Trophoblast cell (in vitro differentiated cells and primary cell): ENCODE measurements around the gene SEPTIN10.

Source experiments
- DNase-seq, 2 donors: peaks; one replicate each; pipeline ENCODE4 v3.0.0-alpha.2; 2016
- H2AFZ ChIP-seq: 2 replicates; pipeline ENCODE4 v1.6.1; 2013; ENCODE audit warnings: low read length, moderate library complexity, mild to moderate bottlenecking; ENCODE audit not compliant: insufficient read depth, poor library complexity
- H2AK5ac ChIP-seq: 2 replicates; pipeline ENCODE4 v1.6.1; 2013; ENCODE audit warnings: mild to moderate bottlenecking, low read length
- H2BK120ac ChIP-seq: 2 replicates; pipeline ENCODE4 v1.6.1; 2013; ENCODE audit warnings: low read length, mild to moderate bottlenecking, moderate library complexity; ENCODE audit not compliant: insufficient read depth, poor library complexity
- H2BK12ac ChIP-seq: 2 replicates; pipeline ENCODE4 v1.6.1; 2013; ENCODE audit warnings: mild to moderate bottlenecking, low read length, moderate library complexity
- H2BK5ac ChIP-seq: 2 replicates; pipeline ENCODE4 v1.6.1; 2013; ENCODE audit warnings: low read length, low read depth, moderate library complexity, mild to moderate bottlenecking; ENCODE audit not compliant: poor library complexity
- H3K14ac ChIP-seq: 2 replicates; pipeline ENCODE4 v1.6.1; 2013; ENCODE audit warnings: mild to moderate bottlenecking, low read length
- H3K18ac ChIP-seq: 2 replicates; pipeline ENCODE4 v1.6.1; 2013; ENCODE audit warnings: mild to moderate bottlenecking, low read length
- H3K23ac ChIP-seq: 2 replicates; pipeline ENCODE4 v1.6.1; 2013; ENCODE audit warnings: low read length
- H3K27ac ChIP-seq: 2 replicates; pipeline ENCODE4 v1.5.1; 2013; ENCODE audit warnings: low read depth, mild to moderate bottlenecking, inconsistent platforms, low read length, moderate library complexity
- H3K27me3 ChIP-seq: 2 replicates; pipeline ENCODE4 v1.6.1; 2013; ENCODE audit warnings: inconsistent platforms, mild to moderate bottlenecking, low read length, moderate library complexity; ENCODE audit not compliant: insufficient read depth
- H3K36me3 ChIP-seq, 2 experiments: 1 replicate in 1 of 2; 2 replicates in 1 of 2; pipeline ENCODE4 v1.6.1; 2013; ENCODE audit warnings: low read length in 2 of 2, mild to moderate bottlenecking in 2 of 2, moderate library complexity in 1 of 2; ENCODE audit not compliant: insufficient read depth in 2 of 2, control insufficient read depth in 1 of 2
- H3K4ac ChIP-seq: 2 replicates; pipeline ENCODE4 v1.6.1; 2013; ENCODE audit warnings: low read depth, mild to moderate bottlenecking, low read length, moderate library complexity
- H3K4me1 ChIP-seq, 2 experiments: 1 replicate in 1 of 2; 2 replicates in 1 of 2; pipeline ENCODE4 v1.6.1; 2013; ENCODE audit warnings: low read length in 2 of 2, mild to moderate bottlenecking in 2 of 2, moderate library complexity in 1 of 2; ENCODE audit not compliant: insufficient read depth in 2 of 2, control insufficient read depth in 1 of 2
- H3K4me2 ChIP-seq: 2 replicates; pipeline ENCODE4 v1.6.1; 2013; ENCODE audit warnings: inconsistent platforms, mild to moderate bottlenecking, low read length, moderate library complexity
- H3K4me3 ChIP-seq: 2 replicates; pipeline ENCODE4 v1.5.1; 2013; ENCODE audit warnings: mild to moderate bottlenecking, low read depth, low read length, inconsistent platforms
- H3K79me1 ChIP-seq: one replicate; pipeline ENCODE4 v1.6.1; 2013; ENCODE audit warnings: low read length
- H3K79me2 ChIP-seq: 2 replicates; pipeline ENCODE4 v1.6.1; 2013; ENCODE audit warnings: low read length, mild to moderate bottlenecking; ENCODE audit not compliant: control insufficient read depth, insufficient read depth, poor library complexity
- H3K9ac ChIP-seq: 2 replicates; pipeline ENCODE4 v1.6.1; 2013; ENCODE audit warnings: mild to moderate bottlenecking, low read length
- H3K9me3 ChIP-seq: 2 replicates; pipeline ENCODE4 v1.6.1; 2013; ENCODE audit warnings: low read depth, mild to moderate bottlenecking, control low read depth, inconsistent platforms, low read length; ENCODE audit not compliant: insufficient read depth
- H4K12ac ChIP-seq: 2 replicates; pipeline ENCODE4 v1.6.1; 2013; ENCODE audit warnings: low read depth, mild to moderate bottlenecking, low read length, moderate library complexity
- H4K8ac ChIP-seq: 2 replicates; pipeline ENCODE4 v1.6.1; 2013; ENCODE audit warnings: low read depth, mild to moderate bottlenecking, low read length, moderate library complexity
- H4K91ac ChIP-seq: one replicate; pipeline ENCODE4 v1.6.1; 2013; ENCODE audit warnings: low read depth, mild to moderate bottlenecking, low read length, moderate library complexity
- WGBS: extraction: QIAGEN DNeasy Blood & Tissue Kit; methylation state at CpG from one replicate; pipeline ENCODE4 v1.1.7; 2013; ENCODE audit warnings: missing lambda C conversion rate; ENCODE audit not compliant: insufficient read length, insufficient coverage; ENCODE audit errors: extremely low coverage; 5-methylcytosine and 5-hydroxymethylcytosine counted together

SEPTIN10 gene

DNA sequence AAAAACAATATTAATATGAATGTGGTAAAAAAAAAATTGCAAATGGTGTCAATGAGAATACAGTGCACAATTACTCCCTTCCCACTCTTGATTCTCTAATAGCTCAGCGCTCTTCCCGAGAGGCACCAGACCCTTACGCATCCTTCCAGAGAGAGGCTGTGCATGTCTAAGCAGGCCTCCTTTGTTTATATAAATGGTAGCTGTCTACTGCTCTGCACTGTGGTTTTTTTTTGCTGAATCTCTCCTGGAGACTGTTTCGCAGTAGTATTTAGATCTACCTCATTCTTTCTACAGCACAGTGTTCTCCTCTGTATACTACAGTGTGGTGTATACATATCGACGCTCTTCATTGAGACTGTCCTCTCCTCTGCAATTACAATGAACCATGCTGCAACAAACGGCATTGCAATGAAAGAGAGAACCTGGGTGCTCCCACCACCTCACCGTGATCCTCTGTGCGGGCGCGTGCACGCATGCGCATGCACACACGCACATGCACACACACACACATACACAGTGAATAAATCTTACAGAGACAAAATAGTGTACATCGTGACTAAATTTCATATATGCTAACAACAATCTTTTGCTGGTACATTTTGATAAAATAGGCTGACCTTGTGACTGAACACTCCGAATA lies 19.4 kb downstream of the SEPTIN10 start:
- Histone ChIP-seq H3K9ac (no peak overlapping the region), H3K4ac (peak overlapping the region; percentile 24), H4K12ac (no peak overlapping the region), H3K79me2 (peaks cover 2% of the 10 kb centered on the region), H3K36me3 (peaks cover 8 to 12% of the 10 kb centered on the region in 2 experiments), H3K9me3 (no peaks in the 10 kb centered on the region), H2BK5ac (peak overlapping the region; percentile 70), H3K14ac (peak overlapping the region; percentile 10), H3K79me1 (peaks cover 20% of the 10 kb centered on the region), H3K4me1 (peaks cover 9 to 25% of the 10 kb centered on the region in 2 experiments), H2BK120ac (peak overlapping the region; percentile 88), H2BK12ac (peak overlapping the region; percentile 34), H3K27ac (peak overlapping the region; percentile 97), H3K23ac (no peak overlapping the region), H3K4me2 (no peak overlapping the region), H2AFZ (no peak overlapping the region), H4K8ac (peak overlapping the region; percentile 8), H3K18ac (no peak overlapping the region), H3K27me3 (no peaks in the 10 kb centered on the region), H2AK5ac (no peak overlapping the region), H4K91ac (peak overlapping the region; percentile 87), H3K4me3 (no peak overlapping the region)
- no CpG with 5 or more reads among the region's 16 CpGs for WGBS
- DNase-seq: no peak

DNA sequence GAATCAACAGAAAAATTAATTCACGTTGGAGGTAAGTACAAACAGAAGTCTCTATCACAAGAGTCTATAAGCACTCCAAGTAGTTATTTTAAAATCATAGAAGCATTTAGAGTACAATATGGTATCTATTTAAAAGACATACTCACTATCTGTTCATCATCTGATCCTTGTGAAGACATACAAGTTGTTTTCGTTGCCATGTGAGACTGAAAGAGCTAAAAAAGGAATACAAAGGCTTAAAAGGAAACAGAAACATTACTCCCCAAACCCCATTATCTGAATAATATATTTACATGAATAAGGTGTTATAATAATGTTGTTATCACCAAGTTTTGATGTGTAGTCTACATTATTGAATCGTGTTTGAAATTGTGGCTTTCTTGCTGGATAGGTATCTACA lies 20.9 kb downstream of the SEPTIN10 start:
- Histone ChIP-seq H3K18ac (no peak overlapping the region), H3K36me3 (peaks cover 13 to 14% of the 10 kb centered on the region in 2 experiments), H3K27me3 (no peaks in the 10 kb centered on the region), H3K27ac (no peak overlapping the region), H3K4ac (no peak overlapping the region), H2AFZ (no peak overlapping the region), H3K79me1 (peaks cover 20% of the 10 kb centered on the region), H2BK12ac (no peak overlapping the region), H3K4me2 (no peak overlapping the region), H3K14ac (no peak overlapping the region), H2AK5ac (no peak overlapping the region), H3K4me3 (no peak overlapping the region), H3K4me1 (peaks cover 9 to 25% of the 10 kb centered on the region in 2 experiments), H3K9ac (no peak overlapping the region), H4K12ac (no peak overlapping the region), H4K8ac (no peak overlapping the region), H4K91ac (no peak overlapping the region), H3K23ac (no peak overlapping the region), H3K9me3 (no peaks in the 10 kb centered on the region), H2BK120ac (no peak overlapping the region), H3K79me2 (peaks cover 2% of the 10 kb centered on the region), H2BK5ac (no peak overlapping the region)
- no CpG with 5 or more reads among the region's 3 CpGs for WGBS
- no peak for DNase-seq

DNA sequence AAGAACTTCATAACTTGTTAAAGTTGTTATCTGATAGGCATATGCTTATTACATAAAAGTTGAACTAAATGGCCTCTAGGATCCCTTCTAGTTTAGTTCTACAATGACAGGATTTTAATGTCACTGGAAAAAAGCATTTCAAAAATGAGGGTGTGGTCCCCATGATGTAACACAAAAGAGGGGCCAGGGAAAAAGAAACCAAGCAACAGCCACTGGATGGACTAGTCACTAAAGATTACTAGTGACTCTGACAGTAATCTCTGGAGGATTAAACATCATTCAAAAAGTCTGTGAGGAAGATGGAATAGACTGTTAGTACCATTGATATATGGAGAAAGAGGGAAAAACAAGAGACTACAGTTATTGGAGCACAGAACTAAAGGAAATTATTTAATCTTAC lies 22.6 kb downstream of the SEPTIN10 start:
- Histone ChIP-seq H3K9me3 (no peaks in the 10 kb centered on the region), H3K14ac (no peak overlapping the region), H3K4me1 (peaks cover 9 to 25% of the 10 kb centered on the region in 2 experiments), H4K91ac (no peak overlapping the region), H3K9ac (no peak overlapping the region), H4K8ac (no peak overlapping the region), H2BK12ac (no peak overlapping the region), H3K18ac (no peak overlapping the region), H4K12ac (no peak overlapping the region), H3K23ac (no peak overlapping the region), H3K4me3 (no peak overlapping the region), H3K79me1 (peaks cover 17% of the 10 kb centered on the region), H3K27me3 (no peaks in the 10 kb centered on the region), H3K36me3 (peaks cover 13 to 14% of the 10 kb centered on the region in 2 experiments), H3K79me2 (peaks cover 2% of the 10 kb centered on the region), H2AK5ac (no peak overlapping the region), H3K27ac (no peak overlapping the region), H3K4me2 (no peak overlapping the region), H2BK120ac (no peak overlapping the region), H3K4ac (no peak overlapping the region), H2AFZ (no peak overlapping the region), H2BK5ac (peak overlapping the region; percentile 35)
- DNase-seq: peak in 1 of 2 donors; percentile 30

DNA sequence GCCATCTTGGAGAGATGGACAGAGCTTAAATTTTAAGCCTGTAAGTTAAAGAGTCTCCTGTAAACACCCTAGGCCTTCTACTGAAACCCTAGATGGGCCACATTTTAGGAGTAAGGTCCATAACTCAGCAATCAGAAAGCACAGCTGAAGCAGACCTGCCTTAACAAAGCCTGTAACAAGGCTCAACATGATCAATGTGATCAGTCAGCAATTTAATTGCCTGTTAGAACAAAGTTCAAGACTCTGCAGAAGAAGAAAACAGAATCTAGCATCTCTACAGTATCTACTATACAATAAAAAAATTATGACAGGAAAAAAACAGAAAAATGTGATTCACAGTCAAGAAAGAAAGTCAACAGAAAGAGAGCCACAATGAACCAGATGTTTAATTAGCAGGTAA lies 27.1 kb downstream of the SEPTIN10 start:
- Histone ChIP-seq H2BK120ac (no peak overlapping the region), H3K27ac (no peak overlapping the region), H4K8ac (no peak overlapping the region), H4K12ac (no peak overlapping the region), H3K36me3 (peaks cover 8 to 14% of the 10 kb centered on the region in 2 experiments), H3K9ac (peak overlapping the region; percentile 7), H3K79me2 (peaks cover 3% of the 10 kb centered on the region), H3K23ac (no peak overlapping the region), H3K4ac (no peak overlapping the region), H3K4me1 (peaks cover 0 to 10% of the 10 kb centered on the region in 2 experiments), H3K27me3 (no peaks in the 10 kb centered on the region), H2AK5ac (no peak overlapping the region), H3K18ac (no peak overlapping the region), H4K91ac (no peak overlapping the region), H2BK12ac (no peak overlapping the region), H3K9me3 (no peaks in the 10 kb centered on the region), H2BK5ac (no peak overlapping the region), H2AFZ (no peak overlapping the region), H3K14ac (no peak overlapping the region), H3K4me2 (no peak overlapping the region), H3K4me3 (no peak overlapping the region), H3K79me1 (peaks cover 3% of the 10 kb centered on the region)
- DNase-seq: no peak
